GM12892 (cell line): ENCODE results near the gene DOCK4.

ENCODE experiments used
- POLR2A ChIP-seq: IDR thresholded peaks from 2 replicates; pipeline ENCODE4 v1.6.1; 2011; ENCODE audit warnings: low read depth, low read length, control low read depth
- TAF1 ChIP-seq: IDR thresholded peaks from 2 replicates; pipeline ENCODE4 v1.6.1; 2011; ENCODE audit warnings: low read depth, mild to moderate bottlenecking, control low read depth, low read length, borderline replicate concordance

DNA sequence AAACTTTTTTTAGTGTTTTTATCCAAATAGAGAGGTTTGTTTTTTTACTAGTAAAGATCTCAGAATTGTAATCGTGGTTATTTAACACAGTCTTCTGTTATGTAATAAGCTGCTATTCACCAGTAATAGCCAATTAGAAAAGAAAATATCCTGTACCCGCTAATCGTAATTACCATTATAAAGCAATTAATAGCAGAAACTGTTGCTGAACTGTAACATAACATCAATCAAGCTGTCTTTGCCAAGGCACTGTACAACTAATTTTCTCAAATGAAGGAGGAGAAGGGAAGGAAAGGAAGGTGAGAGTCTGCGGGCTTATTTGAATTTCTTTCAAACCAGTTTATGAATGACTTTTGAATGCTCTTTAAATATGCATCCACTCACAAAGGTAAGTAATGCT is 9.6 kb upstream of the DOCK4 start:
- TF ChIP-seq POLR2A (no peak), TAF1 (no peak)
